Gastroesophageal sphincter (tissue), 3 donors: ENCODE results near the gene NRF1.
A peak's percentile ranks its signal among the peaks of the same experiment; 100 is the strongest.

Source experiments
- CTCF ChIP-seq, 4 experiments: fragments of 200-600 bp in 2 of 4; fragments of 450-650 bp in 2 of 4; sonication (generic) in 1 of 4; IDR thresholded peaks; one replicate each; pipeline ENCODE4 v1.5.1; 2017 to 2019; ENCODE audit warnings: antibody characterized with exemption in 4 of 4, mild to moderate bottlenecking in 2 of 4, moderate library complexity in 2 of 4
- EP300 ChIP-seq: sonication (generic); formaldehyde crosslinking; IDR thresholded peaks from one replicate; pipeline ENCODE4 v1.6.1; 2017; ENCODE audit warnings: antibody characterized with exemption, mild to moderate bottlenecking
- POLR2A ChIP-seq, 2 donors: fragments of 450-650 bp; IDR thresholded peaks; one replicate each; pipeline ENCODE4 v1.6.1; 2017; ENCODE audit warnings: antibody characterized with exemption in 2 of 2, mild to moderate bottlenecking in 2 of 2, moderate library complexity in 1 of 2

- TF ChIP-seq CTCF (IDR thresholded peaks at IDR 0.05) = peak in 2 of 4 experiments; percentile 19 to 27
- no peak for TF ChIP-seq POLR2A (IDR thresholded peaks at IDR 0.05)
- no peak for TF ChIP-seq EP300
These were observed 52.8 kb downstream of the NRF1 start for GRCh38 chr7:129664029-129665012.
